ENCODE results near the gene SLC6A20.
A peak's percentile ranks its signal among the peaks of the same experiment; 100 is the strongest.

SLC6A20 gene

DNA sequence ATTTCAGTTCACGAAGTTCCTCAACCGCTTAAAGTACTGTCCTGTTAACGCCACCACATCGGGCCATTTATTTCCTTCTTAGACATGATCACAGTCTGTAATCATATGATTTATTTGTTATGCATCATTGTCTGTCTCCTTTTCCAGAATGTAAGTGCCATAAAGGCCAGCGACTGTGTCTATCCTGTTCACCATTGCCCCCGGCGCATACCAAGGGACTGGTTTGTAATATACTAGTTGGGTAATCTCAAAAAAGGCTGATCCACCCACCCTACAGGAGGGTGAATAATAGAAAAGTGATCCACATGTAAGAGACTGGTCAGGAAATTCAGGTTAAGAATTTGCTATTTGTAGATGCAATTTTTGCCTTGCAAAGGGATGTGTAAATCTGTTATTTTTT, 41.9 kb downstream of the SLC6A20 start:
- DNase-seq, result no peak

GRCh38 chr3:45753095-45753494, 43.2 kb downstream of the SLC6A20 start:
- no peak for DNase-seq

GRCh38 chr3:45751537-45752242, 44.6 kb downstream of the SLC6A20 start:
- DNase-seq, result no peak

GRCh38 chr3:45749880-45750279, 46.5 kb downstream of the SLC6A20 start:
- no peak for DNase-seq

GRCh38 chr3:45749036-45749600, 47.2 kb downstream of the SLC6A20 start:
- peak; percentile 32 for DNase-seq

DNA sequence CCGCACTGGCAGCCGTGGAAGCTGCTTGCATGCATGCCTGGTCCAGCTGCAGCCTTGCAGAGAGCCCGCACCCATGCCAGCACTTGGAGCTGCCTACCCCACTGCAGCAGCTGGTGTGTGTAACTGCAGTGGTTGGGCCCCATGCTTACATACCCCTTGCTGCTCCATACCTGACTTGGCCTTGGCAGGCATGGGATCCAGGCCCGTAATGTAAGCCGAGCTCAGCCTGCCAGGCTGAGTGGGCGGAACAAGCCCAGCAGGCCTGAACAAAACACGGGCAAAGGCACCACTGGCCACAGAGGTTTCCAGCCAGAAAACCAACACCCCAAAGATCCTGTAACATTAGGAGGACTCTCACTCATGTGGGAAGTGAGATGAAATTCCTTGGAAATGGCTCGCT, 48.3 kb downstream of the SLC6A20 start:
- no peak for DNase-seq

DNA sequence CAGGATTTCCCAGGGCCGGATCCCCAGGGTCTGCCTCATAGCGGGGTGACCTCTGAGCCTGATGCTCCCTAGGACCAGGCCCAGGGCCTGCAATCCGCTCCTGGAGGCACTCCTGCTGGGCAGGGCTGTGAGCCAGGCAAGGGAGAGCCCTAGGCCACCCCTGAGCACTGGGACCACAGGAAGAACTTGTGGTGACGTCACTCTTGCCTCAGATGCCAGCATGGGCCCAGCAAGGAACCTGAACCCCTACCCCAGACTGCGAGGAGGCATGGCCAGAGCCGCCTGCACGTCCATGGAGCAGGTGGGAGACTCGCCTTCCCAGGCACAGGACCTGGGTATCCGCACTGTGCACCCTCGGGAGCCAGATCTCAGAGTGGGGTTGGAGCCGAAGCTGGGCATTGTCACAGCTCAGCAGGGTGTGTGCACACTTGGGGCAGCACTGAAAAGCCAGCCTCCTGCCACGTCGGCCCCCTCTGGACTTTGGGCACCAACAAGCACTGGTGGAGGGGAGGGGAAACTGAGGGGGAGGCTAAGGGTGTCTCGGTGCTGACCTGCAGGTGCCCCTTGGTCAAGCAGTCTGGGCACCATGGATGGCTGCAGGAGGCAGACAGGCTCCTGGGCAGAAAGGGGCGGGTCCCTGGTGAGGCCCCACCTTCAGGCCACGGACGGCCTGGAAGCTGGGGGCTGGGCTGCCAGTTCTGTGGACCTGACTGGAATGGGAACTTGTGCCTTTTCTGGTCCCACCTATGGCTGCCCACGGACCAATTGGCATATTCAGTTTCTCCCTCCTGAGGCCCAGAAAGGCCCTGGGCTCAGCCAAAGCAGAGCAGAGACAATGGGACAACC, 49.3 kb downstream of the SLC6A20 start:
- DNase-seq, result no peak

DNA sequence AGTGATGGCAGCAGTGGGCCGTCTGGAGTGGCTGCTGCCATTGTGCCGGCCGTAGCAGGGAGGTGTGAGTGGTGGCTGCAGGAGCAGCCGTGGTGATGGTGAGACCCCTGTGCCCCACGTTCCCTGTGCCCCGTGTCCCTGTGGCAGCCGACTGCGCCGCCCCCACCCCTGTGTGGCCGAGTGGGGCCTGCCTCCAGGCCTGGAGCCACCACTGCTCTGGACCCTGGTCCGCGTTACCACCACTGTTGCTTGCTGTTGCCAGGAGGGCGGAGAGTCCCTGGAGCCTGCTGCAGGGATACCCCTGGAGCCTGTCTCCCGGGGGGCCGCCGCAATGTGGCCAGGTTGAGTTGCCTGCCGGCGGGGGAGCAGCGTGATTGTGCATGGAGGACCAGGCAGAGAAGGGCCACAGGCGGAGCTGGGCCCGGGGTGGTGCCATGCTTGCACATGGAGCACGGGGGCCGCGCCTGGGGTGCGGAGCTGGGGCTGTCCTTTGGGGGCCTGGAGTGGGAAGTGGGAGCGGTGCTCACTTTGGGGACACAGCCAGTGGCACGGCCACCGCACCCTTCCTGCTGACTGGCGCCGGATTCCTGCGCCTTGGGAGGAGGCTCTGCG, 50.1 kb downstream of the SLC6A20 start:
- no peak for DNase-seq

GRCh38 chr3:45742461-45743089, 53.8 kb downstream of the SLC6A20 start:
- no peak for DNase-seq

- DNase-seq, result no peak
These were observed 54.4 kb downstream of the SLC6A20 start for GRCh38 chr3:45741742-45742460.

GRCh38 chr3:45741247-45741646, 55.1 kb downstream of the SLC6A20 start:
- DNase-seq, result no peak

GRCh38 chr3:45739991-45740390, 56.3 kb downstream of the SLC6A20 start:
- no peak for DNase-seq

GRCh38 chr3:45737234-45737633, 59.1 kb downstream of the SLC6A20 start:
- no peak for DNase-seq

DNA sequence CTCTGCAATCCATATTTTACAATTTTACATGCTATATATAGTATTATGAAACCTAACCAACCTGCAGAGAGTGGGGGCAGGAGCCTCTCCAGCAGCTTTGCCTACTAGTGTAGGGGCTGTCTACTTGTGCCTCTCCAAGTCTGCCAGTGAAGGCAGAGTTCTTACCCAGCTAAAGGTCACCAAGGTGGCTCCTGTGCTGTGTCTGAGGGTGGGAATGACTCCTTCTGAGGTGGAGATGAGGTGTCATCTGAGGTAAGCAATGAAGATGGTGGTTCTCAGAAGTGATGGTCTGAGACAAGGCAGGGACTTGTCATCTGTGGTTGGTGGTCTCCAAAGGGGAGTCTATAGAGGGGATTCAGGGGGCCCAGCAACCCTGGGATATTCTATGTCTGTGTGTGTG, 59.6 kb downstream of the SLC6A20 start:
- DNase-seq, result no peak

GRCh38 chr3:45730409-45731154, 65.8 kb downstream of the SLC6A20 start:
- DNase-seq, result no peak

DNA sequence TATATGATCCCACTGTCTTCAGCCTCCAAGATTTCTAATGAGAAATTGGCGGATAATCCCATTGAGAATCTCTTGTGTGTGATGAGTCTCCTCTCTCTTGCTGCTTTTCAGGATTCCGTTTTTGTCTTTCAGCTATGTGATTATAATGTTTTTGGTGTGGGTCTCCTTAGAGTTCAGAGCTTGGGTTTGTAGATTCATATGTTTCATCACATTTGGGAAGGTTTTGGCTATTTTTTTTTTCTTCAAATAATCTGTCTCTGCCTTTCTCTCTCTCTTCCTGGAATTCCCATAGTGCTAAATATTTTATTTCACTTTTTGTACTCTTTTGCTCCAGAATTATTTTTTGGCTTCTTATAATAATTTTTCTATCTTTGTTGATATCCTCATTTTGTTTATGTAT, 66.7 kb downstream of the SLC6A20 start:
- no peak for DNase-seq

DNA sequence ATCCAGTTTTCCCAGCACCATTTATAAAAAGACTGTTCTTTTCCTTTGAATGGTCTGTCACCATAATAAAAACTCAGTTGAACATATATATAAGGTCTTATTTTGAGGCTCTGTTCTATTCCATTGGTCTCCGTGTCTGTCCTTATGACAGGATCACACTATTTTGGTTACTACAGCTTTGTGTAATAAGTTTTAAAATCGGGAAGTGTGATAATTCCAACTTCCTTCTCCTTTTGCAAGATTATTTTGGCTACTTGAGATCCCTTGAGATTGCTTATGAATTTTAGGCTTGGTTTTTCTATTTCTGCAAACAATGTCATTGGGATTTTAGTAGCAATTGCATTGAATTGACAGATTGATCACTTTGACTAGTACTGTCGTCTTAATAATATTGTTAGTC, 71.4 kb downstream of the SLC6A20 start:
- DNase-seq, result no peak

GRCh38 chr3:45719655-45720487, 76.5 kb downstream of the SLC6A20 start:
- no peak for DNase-seq

DNA sequence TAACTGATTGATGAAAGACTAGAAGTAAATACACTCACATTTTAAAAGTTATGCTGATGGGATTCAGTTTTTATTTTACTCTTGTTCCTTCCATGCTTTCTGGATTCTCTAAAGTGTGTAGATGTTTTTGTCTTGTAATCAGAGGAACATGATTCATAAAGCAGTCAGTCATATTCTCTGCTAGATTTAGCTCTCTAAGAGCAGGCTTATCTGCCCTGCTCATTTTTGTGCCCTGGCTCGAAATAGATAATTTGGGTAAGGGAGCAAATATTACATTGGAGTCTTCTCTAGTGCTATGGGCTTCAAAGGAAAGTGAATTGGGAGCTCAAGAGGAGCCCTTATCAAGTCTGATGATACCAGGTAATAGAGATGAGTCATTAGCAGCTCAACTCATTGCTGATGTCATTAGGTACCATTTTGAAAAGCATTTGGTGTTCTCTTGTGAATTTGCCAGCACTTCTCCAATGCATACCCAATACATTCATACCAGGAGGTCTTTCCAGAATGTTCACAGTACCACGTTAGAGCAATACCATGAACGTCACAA, 79.5 kb downstream of the SLC6A20 start:
- DNase-seq, result no peak

GRCh38 chr3:45715945-45716344, 80.4 kb downstream of the SLC6A20 start:
- DNase-seq, result no peak

Data from OCI-M1 (cell line).